Measurements from ENCODE around the gene OPRPN. TPM values are rescaled to one million over a fixed set of nuclear protein-coding genes. Genes with fewer than 3 reads are reported as not detected.

The OPRPN gene
- total RNA-seq, 1 donor from 2014 or later, result not detected

DNA sequence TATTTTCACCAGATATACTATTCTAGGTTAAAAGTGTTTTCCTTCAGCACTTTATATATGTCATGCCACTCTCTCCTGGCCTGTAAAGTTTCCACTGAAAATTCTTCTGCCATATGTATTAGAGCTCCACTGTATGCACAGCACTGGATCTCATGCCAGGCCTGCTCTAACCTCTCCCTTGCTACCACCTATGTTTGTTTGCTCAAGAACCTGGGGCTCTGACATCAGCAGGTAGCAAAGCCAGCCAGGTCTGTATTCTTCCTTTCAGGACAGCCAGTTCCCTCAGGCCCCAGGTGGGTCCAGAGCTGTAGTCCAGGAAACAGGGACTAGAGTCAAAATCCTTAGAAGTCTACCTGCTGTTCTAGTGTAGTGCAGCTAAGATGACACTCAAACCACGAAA is 55.2 kb downstream of the OPRPN start:
- intact Hi-C loops (cut with DNase I), result no loop called here
- no peak for DNase-seq (ENCODE audit: low spot score)

Other genes starting within 250 kb of the OPRPN start
- gene PRR27, start 243.7 kb upstream of the OPRPN start, total RNA-seq, result not detected
- not detected for gene ODAM, start 202.2 kb upstream of the OPRPN start, total RNA-seq
- not detected for gene FDCSP, start 171.8 kb upstream of the OPRPN start, total RNA-seq
- gene CSN3, start 155.3 kb upstream of the OPRPN start, total RNA-seq, result not detected
- not detected for gene CABS1, start 63.0 kb upstream of the OPRPN start, total RNA-seq
- gene SMR3A, start 37.2 kb upstream of the OPRPN start, total RNA-seq, result not detected
- not detected for gene SMR3B, start 14.8 kb upstream of the OPRPN start, total RNA-seq
- not detected for gene MUC7, start 74.3 kb downstream of the OPRPN start, total RNA-seq
- gene AMTN, start 120.6 kb downstream of the OPRPN start, total RNA-seq, result not detected
- gene AMBN, start 194.3 kb downstream of the OPRPN start, total RNA-seq, result not detected
- gene ENAM, start 230.8 kb downstream of the OPRPN start, total RNA-seq, result 11.1 TPM